HepG2 (cell line): Measurements from ENCODE around the gene TRIM27. TPM values are rescaled to one million over a fixed set of nuclear protein-coding genes. Genes with fewer than 3 reads are reported as not detected.

Experiments
- CCAR2 ChIP-seq: fragments of 200-400 bp; formaldehyde crosslinking; optimal IDR thresholded peaks from 2 replicates; pipeline ENCODE3; 2018; ENCODE audit warnings: low read depth, mild to moderate bottlenecking, low read length, moderate library complexity
- GFI1 ChIP-seq: sonication (generic); formaldehyde crosslinking; IDR thresholded peaks from 2 replicates; pipeline ENCODE4 v1.5.0; 2020; ENCODE audit warnings: missing genetic modification reagents, mild to moderate bottlenecking, borderline replicate concordance
- MTF2 ChIP-seq: sonication (generic); formaldehyde crosslinking; IDR thresholded peaks from 2 replicates; pipeline ENCODE4 v1.5.0; 2020; ENCODE audit warnings: missing genetic modification reagents, borderline replicate concordance
- NKX3-1 ChIP-seq: sonication (generic); formaldehyde crosslinking; IDR thresholded peaks from 2 replicates; pipeline ENCODE4 v1.5.0; 2020; ENCODE audit warnings: missing genetic modification reagents
- SALL1 ChIP-seq: sonication (generic); formaldehyde crosslinking; IDR thresholded peaks from 2 replicates; pipeline ENCODE4 v1.8.0; 2022; ENCODE audit warnings: mild to moderate bottlenecking, missing genetic modification reagents
- SIN3A ChIP-seq: IDR thresholded peaks from 2 replicates; pipeline ENCODE4 v1.6.1; 2011; ENCODE audit warnings: low read depth, mild to moderate bottlenecking, control low read depth, low read length, borderline replicate concordance
- TAF15 ChIP-seq: fragments of 200-400 bp; formaldehyde crosslinking; IDR thresholded peaks from one replicate; pipeline ENCODE4 v1.6.1; 2018; ENCODE audit warnings: mild to moderate bottlenecking, low read depth, low read length; ENCODE audit not compliant: poor library complexity, severe bottlenecking
- ZBTB7A ChIP-seq: sonication (generic); formaldehyde crosslinking; IDR thresholded peaks from 2 replicates; pipeline ENCODE4 v1.8.0; 2022; ENCODE audit warnings: mild to moderate bottlenecking, missing genetic modification reagents
- polyA plus RNA-seq, 8 experiments: library from polyadenylated mRNA; depleted of rRNA in 3 of 8; stranded (reverse) in 7 of 8; unstranded in 1 of 8; fragments of >200 nt; fragmentation: Illumina TruSeq in 4 of 8; extraction: Trizol in 4 of 8; gene quantifications; 2 replicates each; pipeline versions ENCODE4 v1.2.1 to v1.2.3, GENCODE V29; 2011 to 2016; ENCODE audit warnings: low read depth in 4 of 8, missing spikeins in 1 of 8, mixed read lengths in 1 of 8; ENCODE audit not compliant: insufficient read depth in 1 of 8
- total RNA-seq, 5 experiments: library from RNA; depleted of rRNA; stranded (reverse); fragments of >200 nt; fragmentation: Illumina TruSeq; extraction: Trizol; gene quantifications; 2 replicates each; pipeline ENCODE4 v1.2.3, GENCODE V29; 2016; ENCODE audit warnings: low read depth in 1 of 5
- TF ChIP-seq, protein P1 (sequence below): IDR thresholded peaks from 2 replicates; pipeline ENCODE4 v1.6.1; 2012; ENCODE audit warnings: low read depth, low read length, improper control_type of control experiment
- TF ChIP-seq, protein P2 (sequence below): sonication (generic); formaldehyde crosslinking; IDR thresholded peaks from 2 replicates; pipeline ENCODE4 v1.4.0; 2020; ENCODE audit warnings: mild to moderate bottlenecking, missing genetic modification reagents
- TF ChIP-seq, protein P3 (sequence below): IDR thresholded peaks from 2 replicates; pipeline ENCODE4 v1.6.1; 2012; ENCODE audit warnings: inconsistent platforms
- TF ChIP-seq, protein P4 (sequence below): sonication (generic); formaldehyde crosslinking; IDR thresholded peaks from 2 replicates; pipeline ENCODE4 v1.5.1; 2020; ENCODE audit warnings: mild to moderate bottlenecking, moderate library complexity, missing genetic modification reagents
- TF ChIP-seq, protein P5 (sequence below): sonication (generic); formaldehyde crosslinking; IDR thresholded peaks from 2 replicates; pipeline ENCODE4 v1.4.0; 2020; ENCODE audit warnings: mild to moderate bottlenecking, missing genetic modification reagents

The TRIM27 gene
- total and polyA plus RNA-seq, 2 of the 13 experiments (the other 11 are each of a cell fraction or from before 2014, with no cell fraction given), result 88.6 to 112 TPM

DNA sequence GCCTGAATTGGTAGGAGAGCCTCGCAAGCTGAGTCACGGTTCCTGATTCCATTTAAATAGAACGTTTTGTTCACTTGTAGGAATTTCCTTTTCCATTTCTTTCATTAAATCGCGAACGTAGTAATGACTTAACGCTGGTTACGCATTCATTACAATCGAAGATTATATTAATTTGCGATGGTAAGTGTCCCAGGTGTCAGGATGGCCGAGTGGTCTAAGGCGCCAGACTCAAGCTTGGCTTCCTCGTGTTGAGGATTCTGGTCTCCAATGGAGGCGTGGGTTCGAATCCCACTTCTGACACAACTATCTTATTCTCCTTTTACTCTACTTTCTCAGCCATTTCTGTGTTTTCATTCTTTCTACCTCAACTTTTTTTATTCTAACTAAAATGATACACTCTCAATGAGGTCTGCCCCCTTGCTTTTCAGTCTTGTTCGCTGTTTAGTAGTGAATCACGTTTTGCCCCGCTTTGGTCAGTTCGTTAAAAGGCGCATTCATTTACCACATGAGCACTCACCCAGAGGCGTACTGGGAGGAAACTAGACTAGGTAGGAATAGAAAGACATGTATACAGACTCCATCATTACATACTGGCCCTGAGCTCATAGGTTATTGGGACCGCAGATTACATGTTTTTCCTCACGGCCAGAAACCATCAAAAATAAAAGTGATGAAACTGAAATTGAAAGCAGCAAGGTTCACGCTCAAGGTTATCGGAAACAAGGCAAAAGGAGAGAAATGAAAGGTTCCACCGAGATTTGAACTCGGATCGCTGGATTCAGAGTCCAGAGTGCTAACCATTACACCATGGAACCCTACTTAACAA is 17.3 kb upstream of the TRIM27 start (continued):
- TF ChIP-seq, protein P1, sequence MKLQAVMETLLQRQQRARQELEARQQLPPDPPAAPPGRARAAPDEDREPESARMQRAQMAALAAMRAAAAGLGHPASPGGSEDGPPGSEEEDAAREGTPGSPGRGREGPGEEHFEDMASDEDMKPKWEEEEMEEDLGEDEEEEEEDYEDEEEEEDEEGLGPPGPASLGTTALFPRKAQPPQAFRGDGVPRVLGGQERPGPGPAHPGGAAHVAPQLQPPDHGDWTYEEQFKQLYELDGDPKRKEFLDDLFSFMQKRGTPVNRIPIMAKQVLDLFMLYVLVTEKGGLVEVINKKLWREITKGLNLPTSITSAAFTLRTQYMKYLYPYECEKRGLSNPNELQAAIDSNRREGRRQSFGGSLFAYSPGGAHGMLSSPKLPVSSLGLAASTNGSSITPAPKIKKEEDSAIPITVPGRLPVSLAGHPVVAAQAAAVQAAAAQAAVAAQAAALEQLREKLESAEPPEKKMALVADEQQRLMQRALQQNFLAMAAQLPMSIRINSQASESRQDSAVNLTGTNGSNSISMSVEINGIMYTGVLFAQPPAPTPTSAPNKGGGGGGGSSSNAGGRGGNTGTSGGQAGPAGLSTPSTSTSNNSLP, result peak; percentile 65
- TF ChIP-seq MTF2 (CRISPR knock-in tag), result 0 out of 2 replicates have a peak, but pooled peaks have one; percentile 22
- TF ChIP-seq CCAR2, result no peak
- TF ChIP-seq, protein P2, sequence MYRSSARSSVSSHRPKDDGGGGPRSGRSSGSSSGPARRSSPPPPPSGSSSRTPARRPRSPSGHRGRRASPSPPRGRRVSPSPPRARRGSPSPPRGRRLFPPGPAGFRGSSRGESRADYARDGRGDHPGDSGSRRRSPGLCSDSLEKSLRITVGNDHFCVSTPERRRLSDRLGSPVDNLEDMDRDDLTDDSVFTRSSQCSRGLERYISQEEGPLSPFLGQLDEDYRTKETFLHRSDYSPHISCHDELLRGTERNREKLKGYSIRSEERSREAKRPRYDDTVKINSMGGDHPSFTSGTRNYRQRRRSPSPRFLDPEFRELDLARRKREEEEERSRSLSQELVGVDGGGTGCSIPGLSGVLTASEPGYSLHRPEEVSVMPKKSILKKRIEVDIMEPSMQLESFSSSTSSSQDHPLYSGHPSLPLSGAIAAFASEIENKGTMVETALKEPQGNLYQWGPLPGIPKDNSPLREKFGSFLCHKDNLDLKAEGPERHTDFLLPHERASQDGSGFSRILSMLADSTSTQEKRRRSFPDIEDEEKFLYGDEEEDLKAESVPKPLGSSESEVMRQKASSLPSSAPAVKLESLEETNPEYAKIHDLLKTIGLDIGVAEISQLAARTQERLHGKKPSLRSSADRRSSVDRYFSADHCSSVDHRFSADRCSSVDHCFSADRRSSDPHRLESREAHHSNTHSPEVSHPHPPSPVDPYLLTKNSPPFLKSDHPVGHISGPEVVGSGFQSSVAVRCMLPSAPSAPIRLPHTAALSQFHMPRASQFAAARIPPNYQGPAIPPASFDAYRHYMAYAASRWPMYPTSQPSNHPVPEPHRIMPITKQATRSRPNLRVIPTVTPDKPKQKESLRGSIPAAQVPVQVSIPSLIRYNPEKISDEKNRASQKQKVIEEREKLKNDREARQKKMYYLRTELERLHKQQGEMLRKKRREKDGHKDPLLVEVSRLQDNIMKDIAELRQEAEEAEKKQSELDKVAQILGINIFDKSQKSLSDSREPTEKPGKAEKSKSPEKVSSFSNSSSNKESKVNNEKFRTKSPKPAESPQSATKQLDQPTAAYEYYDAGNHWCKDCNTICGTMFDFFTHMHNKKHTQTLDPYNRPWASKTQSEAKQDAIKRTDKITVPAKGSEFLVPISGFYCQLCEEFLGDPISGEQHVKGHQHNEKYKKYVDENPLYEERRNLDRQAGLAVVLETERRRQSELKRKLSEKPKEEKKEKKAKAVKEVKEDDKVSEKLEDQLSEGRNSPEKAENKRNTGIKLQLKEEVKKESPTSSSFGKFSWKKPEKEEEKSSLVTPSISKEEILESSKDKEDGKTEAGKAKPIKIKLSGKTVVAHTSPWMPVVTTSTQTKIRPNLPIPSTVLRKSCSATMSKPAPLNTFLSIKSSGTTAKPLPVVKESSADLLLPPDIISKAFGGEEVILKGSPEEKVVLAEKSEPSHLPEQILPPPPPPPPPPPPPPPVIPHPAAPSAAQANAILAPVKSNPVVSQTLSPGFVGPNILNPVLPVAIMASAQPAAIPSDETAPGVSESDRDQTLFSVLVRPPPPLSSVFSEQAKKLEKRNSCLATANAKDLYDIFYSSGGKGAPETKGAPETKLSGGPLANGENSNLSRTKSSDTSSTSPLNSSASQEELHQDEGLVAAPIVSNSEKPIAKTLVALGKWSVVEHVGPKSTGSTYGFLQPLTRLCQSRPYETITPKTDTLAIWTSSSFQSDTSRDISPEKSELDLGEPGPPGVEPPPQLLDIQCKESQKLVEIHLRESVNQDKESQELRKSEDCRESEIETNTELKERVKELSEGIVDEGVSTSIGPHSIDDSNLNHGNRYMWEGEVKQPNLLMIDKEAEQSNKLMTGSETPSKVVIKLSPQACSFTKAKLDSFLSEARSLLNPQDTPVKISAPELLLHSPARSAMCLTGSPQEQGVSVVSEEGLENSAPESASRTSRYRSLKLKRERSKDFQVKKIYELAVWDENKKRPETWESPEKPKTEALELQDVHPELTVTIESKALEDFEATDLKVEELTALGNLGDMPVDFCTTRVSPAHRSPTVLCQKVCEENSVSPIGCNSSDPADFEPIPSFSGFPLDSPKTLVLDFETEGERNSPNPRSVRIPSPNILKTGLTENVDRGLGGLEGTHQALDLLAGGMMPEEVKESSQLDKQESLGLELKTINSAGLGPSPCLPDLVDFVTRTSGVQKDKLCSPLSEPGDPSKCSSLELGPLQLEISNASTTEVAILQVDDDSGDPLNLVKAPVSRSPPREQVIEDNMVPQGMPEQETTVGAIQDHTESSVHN (CRISPR knock-in tag), result 0 out of 2 replicates have a peak, but pooled peaks have one; percentile 5
- TF ChIP-seq SALL1 (CRISPR knock-in tag), result peak; percentile 26; the same call in 1 of the 2 replicates
- TF ChIP-seq, protein P3, sequence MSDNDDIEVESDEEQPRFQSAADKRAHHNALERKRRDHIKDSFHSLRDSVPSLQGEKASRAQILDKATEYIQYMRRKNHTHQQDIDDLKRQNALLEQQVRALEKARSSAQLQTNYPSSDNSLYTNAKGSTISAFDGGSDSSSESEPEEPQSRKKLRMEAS, result peak; percentile 48; the same call in 1 of the 2 replicates
- TF ChIP-seq GFI1, result peak; percentile 69
- TF ChIP-seq, protein P4, sequence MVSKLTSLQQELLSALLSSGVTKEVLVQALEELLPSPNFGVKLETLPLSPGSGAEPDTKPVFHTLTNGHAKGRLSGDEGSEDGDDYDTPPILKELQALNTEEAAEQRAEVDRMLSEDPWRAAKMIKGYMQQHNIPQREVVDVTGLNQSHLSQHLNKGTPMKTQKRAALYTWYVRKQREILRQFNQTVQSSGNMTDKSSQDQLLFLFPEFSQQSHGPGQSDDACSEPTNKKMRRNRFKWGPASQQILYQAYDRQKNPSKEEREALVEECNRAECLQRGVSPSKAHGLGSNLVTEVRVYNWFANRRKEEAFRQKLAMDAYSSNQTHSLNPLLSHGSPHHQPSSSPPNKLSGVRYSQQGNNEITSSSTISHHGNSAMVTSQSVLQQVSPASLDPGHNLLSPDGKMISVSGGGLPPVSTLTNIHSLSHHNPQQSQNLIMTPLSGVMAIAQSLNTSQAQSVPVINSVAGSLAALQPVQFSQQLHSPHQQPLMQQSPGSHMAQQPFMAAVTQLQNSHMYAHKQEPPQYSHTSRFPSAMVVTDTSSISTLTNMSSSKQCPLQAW, result 0 out of 2 replicates have a peak, but pooled peaks have one; percentile 1
- TF ChIP-seq ZBTB7A (CRISPR knock-in tag), result no peak
- TF ChIP-seq, protein P5, sequence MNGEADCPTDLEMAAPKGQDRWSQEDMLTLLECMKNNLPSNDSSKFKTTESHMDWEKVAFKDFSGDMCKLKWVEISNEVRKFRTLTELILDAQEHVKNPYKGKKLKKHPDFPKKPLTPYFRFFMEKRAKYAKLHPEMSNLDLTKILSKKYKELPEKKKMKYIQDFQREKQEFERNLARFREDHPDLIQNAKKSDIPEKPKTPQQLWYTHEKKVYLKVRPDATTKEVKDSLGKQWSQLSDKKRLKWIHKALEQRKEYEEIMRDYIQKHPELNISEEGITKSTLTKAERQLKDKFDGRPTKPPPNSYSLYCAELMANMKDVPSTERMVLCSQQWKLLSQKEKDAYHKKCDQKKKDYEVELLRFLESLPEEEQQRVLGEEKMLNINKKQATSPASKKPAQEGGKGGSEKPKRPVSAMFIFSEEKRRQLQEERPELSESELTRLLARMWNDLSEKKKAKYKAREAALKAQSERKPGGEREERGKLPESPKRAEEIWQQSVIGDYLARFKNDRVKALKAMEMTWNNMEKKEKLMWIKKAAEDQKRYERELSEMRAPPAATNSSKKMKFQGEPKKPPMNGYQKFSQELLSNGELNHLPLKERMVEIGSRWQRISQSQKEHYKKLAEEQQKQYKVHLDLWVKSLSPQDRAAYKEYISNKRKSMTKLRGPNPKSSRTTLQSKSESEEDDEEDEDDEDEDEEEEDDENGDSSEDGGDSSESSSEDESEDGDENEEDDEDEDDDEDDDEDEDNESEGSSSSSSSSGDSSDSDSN (CRISPR knock-in tag), result peak; percentile 68
- TF ChIP-seq SIN3A, result no peak; the same call in 1 of the 2 replicates
- TF ChIP-seq TAF15, result no peak
- TF ChIP-seq NKX3-1 (CRISPR knock-in tag), result peak; percentile 63
